ENCODE data around the gene CRK. TPM values are rescaled to one million over a fixed set of nuclear protein-coding genes. Genes with fewer than 3 reads are reported as not detected.
"Not testable (repeated sequence)": the region's sequence is repeated elsewhere in the genome, so short reads cannot be mapped to it uniquely, and the experiment has no call there.

The CRK gene
- polyA plus RNA-seq, 1 experiment: 110 TPM

DNA sequence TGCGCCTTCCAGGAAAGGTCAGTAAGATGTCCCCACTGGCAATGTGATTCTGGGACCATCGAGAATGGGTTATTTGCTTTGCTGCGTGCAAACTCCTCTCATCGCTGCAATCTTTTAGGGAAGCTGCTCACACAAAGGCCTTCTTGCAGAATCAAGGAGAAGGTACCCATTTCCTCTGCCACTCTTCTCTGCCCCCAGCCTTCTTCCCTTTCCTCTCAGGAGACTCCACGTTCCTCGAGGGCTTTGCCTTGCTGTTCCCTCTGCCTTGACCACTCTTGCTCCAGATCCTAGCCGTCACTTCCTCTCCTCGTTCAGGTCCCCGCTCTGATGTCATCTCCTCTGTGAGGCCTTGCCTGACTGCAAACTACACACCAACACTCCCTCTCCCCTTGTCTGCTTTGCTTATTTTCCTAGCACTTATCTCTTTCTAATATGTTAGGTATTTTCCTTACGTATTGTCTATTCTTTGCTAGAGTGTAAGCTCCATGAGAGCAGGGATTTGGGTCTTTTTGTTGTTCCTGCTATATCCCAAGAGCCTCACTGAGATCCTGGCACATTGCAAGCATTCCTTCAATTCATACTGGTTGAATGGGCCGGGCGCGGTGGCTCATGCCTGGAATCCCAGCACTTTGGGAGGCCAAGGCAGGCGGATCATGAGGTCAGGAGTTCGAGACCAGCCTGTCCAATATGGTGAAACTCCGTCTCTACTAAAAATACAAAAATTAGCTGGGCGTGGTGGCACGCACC lies 5.3 kb upstream of the CRK start:
- DNase-seq (ENCODE audit: low read depth, low spot score): no peak
- TF ChIP-seq, protein P1, sequence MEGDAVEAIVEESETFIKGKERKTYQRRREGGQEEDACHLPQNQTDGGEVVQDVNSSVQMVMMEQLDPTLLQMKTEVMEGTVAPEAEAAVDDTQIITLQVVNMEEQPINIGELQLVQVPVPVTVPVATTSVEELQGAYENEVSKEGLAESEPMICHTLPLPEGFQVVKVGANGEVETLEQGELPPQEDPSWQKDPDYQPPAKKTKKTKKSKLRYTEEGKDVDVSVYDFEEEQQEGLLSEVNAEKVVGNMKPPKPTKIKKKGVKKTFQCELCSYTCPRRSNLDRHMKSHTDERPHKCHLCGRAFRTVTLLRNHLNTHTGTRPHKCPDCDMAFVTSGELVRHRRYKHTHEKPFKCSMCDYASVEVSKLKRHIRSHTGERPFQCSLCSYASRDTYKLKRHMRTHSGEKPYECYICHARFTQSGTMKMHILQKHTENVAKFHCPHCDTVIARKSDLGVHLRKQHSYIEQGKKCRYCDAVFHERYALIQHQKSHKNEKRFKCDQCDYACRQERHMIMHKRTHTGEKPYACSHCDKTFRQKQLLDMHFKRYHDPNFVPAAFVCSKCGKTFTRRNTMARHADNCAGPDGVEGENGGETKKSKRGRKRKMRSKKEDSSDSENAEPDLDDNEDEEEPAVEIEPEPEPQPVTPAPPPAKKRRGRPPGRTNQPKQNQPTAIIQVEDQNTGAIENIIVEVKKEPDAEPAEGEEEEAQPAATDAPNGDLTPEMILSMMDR (IDR thresholded peaks at IDR 0.05; ENCODE audit: low read depth, low read length): no peak
- no peaks in the 10 kb centered on the region for H3K27me3 ChIP-seq (ENCODE audit: control insufficient read depth, insufficient read depth, low read length)
- H3K4me3 ChIP-seq (ENCODE audit: low read depth, low read length): no peak overlapping the region
- CTCF ChIA-PET: interaction anchor here (0.8 to 1.5 kb wide), 2 partner anchors 96 kb away, joined by 4 to 6 read pairs; no protein-coding TSS in a partner anchor
- no peak overlapping the region for H3K27ac ChIP-seq (ENCODE audit: low read depth, low read length)
- H3K9me3 ChIP-seq (ENCODE audit: control insufficient read depth, insufficient read depth, low read length): peaks cover 5% of the 10 kb centered on the region; the same call in 1 of the 2 replicates
- POLR2A ChIA-PET: no interaction called here

DNA sequence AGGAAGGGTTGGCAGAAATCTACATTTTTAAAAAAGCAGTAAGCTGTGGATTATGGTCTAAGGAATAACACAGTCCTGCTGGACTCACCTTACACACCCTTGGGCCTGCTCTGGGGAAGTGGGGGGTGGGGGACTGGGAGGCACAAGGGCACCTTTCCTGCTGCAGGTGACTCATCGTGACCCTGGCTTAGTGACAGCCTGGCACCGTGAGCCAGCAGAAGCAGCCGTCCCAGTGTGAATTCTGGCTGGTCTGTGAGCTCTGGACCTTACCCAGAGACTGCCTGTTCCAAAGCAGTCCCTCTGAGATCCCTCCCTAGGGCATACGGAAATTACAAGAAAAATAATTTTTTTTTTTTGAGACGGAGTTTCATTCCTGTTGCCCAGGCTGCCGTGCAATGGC lies 4.2 kb upstream of the CRK start:
- Histone ChIP-seq H3K4me3 (ENCODE audit: low read depth, low read length) (no peak overlapping the region), H3K27ac (ENCODE audit: low read depth, low read length) (no peak overlapping the region), H3K27me3 (ENCODE audit: control insufficient read depth, insufficient read depth, low read length) (no peaks in the 10 kb centered on the region), H3K9me3 (ENCODE audit: control insufficient read depth, insufficient read depth, low read length) (peaks cover 5% of the 10 kb centered on the region; the same call in 1 of the 2 replicates)
- POLR2A ChIA-PET: interaction anchor here (0.6 to 1.4 kb wide), 3 partner anchors 9 to 38 kb away, joined by 3 to 10 read pairs (median 3); no protein-coding TSS in a partner anchor
- CTCF ChIA-PET: interaction anchor here (1.5 to 1.6 kb wide), 2 partner anchors 56 to 95 kb away, joined by 3 to 6 read pairs; partner anchors contain the start of gene INPP5K
- no peak for DNase-seq (ENCODE audit: low read depth, low spot score)
- TF ChIP-seq, protein P1 (IDR thresholded peaks at IDR 0.05; ENCODE audit: low read depth, low read length): no peak

DNA sequence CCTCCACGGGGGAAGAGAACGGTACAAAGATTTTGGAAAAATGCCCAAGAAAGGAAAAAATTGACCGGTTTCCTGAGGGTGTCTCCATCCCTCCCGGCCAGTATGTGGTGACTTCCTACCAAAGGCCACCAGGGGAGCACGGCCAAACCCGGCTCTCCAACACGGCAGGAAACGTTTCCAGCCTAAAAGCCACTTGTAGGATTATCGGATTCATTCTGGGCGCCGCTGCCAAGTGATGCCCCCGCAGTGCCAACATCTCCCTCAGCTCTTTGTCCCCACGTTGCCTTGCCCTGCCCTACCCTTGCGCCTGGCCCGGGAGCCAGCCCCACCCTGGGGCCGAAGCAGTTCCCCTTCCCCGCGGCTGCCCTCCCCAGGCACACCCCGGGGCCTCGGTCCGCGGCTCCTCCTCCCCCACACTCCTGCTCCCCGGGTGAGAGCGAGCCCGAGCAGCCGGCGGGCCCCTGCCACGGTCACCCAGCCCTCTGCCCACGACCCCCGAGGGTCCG lies 688 bp downstream of the CRK start:
- Histone ChIP-seq H3K27ac (ENCODE audit: low read depth, low read length) (peak overlapping the region; percentile 83), H3K4me3 (ENCODE audit: low read depth, low read length) (peak overlapping the region; percentile 93), H3K9me3 (ENCODE audit: control insufficient read depth, insufficient read depth, low read length) (no peaks in the 10 kb centered on the region; the same call in 1 of the 2 replicates), H3K27me3 (ENCODE audit: control insufficient read depth, insufficient read depth, low read length) (no peaks in the 10 kb centered on the region)
- DNase-seq (ENCODE audit: low read depth, low spot score): no peak
- TF ChIP-seq, protein P1 (IDR thresholded peaks at IDR 0.05; ENCODE audit: low read depth, low read length): peak; percentile 70
- POLR2A ChIA-PET: interaction anchor here (0.7 to 1.2 kb wide), 2 partner anchors 27 to 90 kb away, joined by 3 to 5 read pairs; no protein-coding TSS in a partner anchor
- CTCF ChIA-PET: interaction anchor here (1.1 kb wide), 1 partner anchor 90 kb away, joined by 3 read pairs; no protein-coding TSS in a partner anchor

DNA sequence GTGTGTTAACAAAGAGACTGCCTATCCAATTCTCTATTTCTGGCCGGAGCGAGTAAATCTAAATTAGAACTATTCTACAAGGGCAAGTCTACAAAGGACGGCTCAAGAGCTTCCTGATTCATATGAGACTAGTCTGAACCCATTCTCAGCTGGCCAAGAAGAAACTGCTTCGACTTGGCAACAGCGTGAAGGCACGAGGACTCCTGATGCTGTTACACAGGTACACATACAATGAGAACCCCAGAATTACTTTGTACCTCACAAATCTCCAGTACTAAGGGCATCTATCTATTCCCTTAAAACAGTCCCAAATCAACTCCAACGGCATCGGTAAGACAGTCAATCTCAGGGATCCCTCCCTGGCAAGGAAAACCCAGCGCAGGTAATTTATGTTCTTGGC lies 1.5 kb downstream of the CRK start:
- H3K4me3 ChIP-seq (ENCODE audit: low read depth, low read length): peak overlapping the region; percentile 93
- TF ChIP-seq, protein P1 (IDR thresholded peaks at IDR 0.05; ENCODE audit: low read depth, low read length): no peak
- ChIA-PET CTCF (interaction anchor here (1.3 kb wide), 1 partner anchor 89 kb away, joined by 9 read pairs; no protein-coding TSS in a partner anchor), POLR2A (no interaction called here)
- no peak for DNase-seq (ENCODE audit: low read depth, low spot score)
- H3K27ac ChIP-seq (ENCODE audit: low read depth, low read length): no peak overlapping the region
- no peaks in the 10 kb centered on the region; the same call in 1 of the 2 replicates for H3K9me3 ChIP-seq (ENCODE audit: control insufficient read depth, insufficient read depth, low read length)
- H3K27me3 ChIP-seq (ENCODE audit: control insufficient read depth, insufficient read depth, low read length): no peaks in the 10 kb centered on the region

- ChIA-PET CTCF (interaction anchor here (1.3 kb wide), 1 partner anchor 88 kb away, joined by 9 read pairs; no protein-coding TSS in a partner anchor), POLR2A (interaction anchor here (0.6 kb wide), 1 partner anchor 47 kb away, joined by 6 read pairs; no protein-coding TSS in a partner anchor)
- H3K9me3 ChIP-seq (ENCODE audit: control insufficient read depth, insufficient read depth, low read length); H3K27ac ChIP-seq (ENCODE audit: low read depth, low read length); H3K27me3 ChIP-seq (ENCODE audit: control insufficient read depth, insufficient read depth, low read length); H3K4me3 ChIP-seq (ENCODE audit: low read depth, low read length); DNase-seq (ENCODE audit: low read depth, low spot score): not testable (repeated sequence)
These were observed 2.3 kb downstream of the CRK start for GRCh38 chr17:1453694-1454093.
